ENCODE measurements around the gene GOLGA8J. TPM values are rescaled to one million over a fixed set of nuclear protein-coding genes. Genes with fewer than 3 reads are reported as not detected.
"Not testable (repeated sequence)": the region's sequence is repeated elsewhere in the genome, so short reads cannot be mapped to it uniquely, and the experiment has no call there.

GOLGA8J gene
- polyA plus RNA-seq, 3 donors, result 0.08 TPM; not detected in 2

GRCh38 chr15:30044377-30044776 lies 38.4 kb upstream of the GOLGA8J start:
- Mint-ChIP-seq H3K27ac (no peak overlapping the region), H3K36me3 (no peaks in the 10 kb centered on the region), H3K4me1 (no peaks in the 10 kb centered on the region), H3K4me3 (peak overlapping the region in 1 of 2 donors; percentile 59), H3K9me3 (peaks cover 0 to 3% (median 2%) of the 10 kb centered on the region in 7 donors), H3K27me3 (ENCODE audit: low read depth in 3 of 3) (peaks cover 2 to 28% (median 15%) of the 10 kb centered on the region in 3 donors)
- DNase-seq, result no peak
- Histone ChIP-seq H3K9me3 (replicated peaks in 1 of 2; ENCODE audit: control insufficient read depth in 1 of 2, insufficient read depth in 1 of 2, low read length in 2 of 2) (no peaks in the 10 kb centered on the region), H3K79me2 (ENCODE audit: insufficient read depth, low read length) (no peaks in the 10 kb centered on the region), H3K9ac (ENCODE audit: insufficient read depth, low read length, poor library complexity, severe bottlenecking) (no peak overlapping the region), H3K4me2 (replicated peaks; ENCODE audit: extremely low read depth, low read length, poor library complexity, severe bottlenecking) (no peak overlapping the region), H3K4me3 (replicated peaks in 1 of 3; ENCODE audit: low read depth in 2 of 3, low read length in 3 of 3) (no peak overlapping the region), H4K20me1 (ENCODE audit: insufficient read depth, low read length) (no peaks in the 10 kb centered on the region), H3K27ac (ENCODE audit: low read depth in 1 of 2, low read length in 2 of 2) (no peak overlapping the region), H3K36me3 (replicated peaks in 1 of 2; ENCODE audit: control insufficient read depth in 1 of 2, insufficient read depth in 2 of 2, low read length in 2 of 2) (no peaks in the 10 kb centered on the region), H3K27me3 (ENCODE audit: control insufficient read depth in 2 of 2, insufficient read depth in 2 of 2, low read length in 2 of 2) (no peaks in the 10 kb centered on the region), H3K4me1 (ENCODE audit: control insufficient read depth in 1 of 2, insufficient read depth in 2 of 2, low read length in 2 of 2) (no peaks in the 10 kb centered on the region), H2AFZ (ENCODE audit: insufficient read depth, low read depth, low read length, poor library complexity, severe bottlenecking) (no peak overlapping the region)
- intact Hi-C loops (cut with micrococcal nuclease), result no loop called here
- WGBS (ENCODE audit: insufficient coverage), result 92% methylated on average over 42 of the region's 42 CpGs
- TF ChIP-seq CTCF (IDR thresholded peaks at IDR 0.05), result no peak

DNA sequence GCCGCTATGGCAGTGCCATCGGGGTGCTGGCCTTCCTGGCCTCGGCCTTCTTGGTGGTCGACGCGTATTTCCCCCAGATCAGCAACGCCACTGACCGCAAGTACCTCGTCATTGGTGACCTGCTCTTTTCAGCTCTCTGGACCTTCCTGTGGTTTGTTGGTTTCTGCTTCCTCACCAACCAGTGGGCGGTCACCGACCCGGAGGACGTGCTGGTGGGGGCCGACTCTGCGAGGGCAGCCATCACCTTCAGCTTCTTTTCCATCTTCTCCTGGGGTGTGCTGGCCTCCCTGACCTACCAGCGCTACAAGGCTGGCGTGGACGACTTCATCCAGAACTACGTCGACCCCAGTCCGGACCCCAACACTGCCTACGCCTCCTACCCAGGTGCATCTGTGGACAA lies 37.9 kb upstream of the GOLGA8J start:
- H3K27ac ChIP-seq (ENCODE audit: low read depth in 1 of 2, low read length in 2 of 2); H3K36me3 Mint-ChIP-seq; H3K79me2 ChIP-seq (ENCODE audit: insufficient read depth, low read length); DNase-seq; H3K9me3 ChIP-seq (replicated peaks in 1 of 2; ENCODE audit: control insufficient read depth in 1 of 2, insufficient read depth in 1 of 2, low read length in 2 of 2); H3K4me1 Mint-ChIP-seq; H3K27ac Mint-ChIP-seq; H3K4me1 ChIP-seq (ENCODE audit: control insufficient read depth in 1 of 2, insufficient read depth in 2 of 2, low read length in 2 of 2); H4K20me1 ChIP-seq (ENCODE audit: insufficient read depth, low read length); H3K4me3 ChIP-seq (replicated peaks in 1 of 3; ENCODE audit: low read depth in 2 of 3, low read length in 3 of 3); H3K4me2 ChIP-seq (replicated peaks; ENCODE audit: extremely low read depth, low read length, poor library complexity, severe bottlenecking); H3K27me3 ChIP-seq (ENCODE audit: control insufficient read depth in 2 of 2, insufficient read depth in 2 of 2, low read length in 2 of 2); H3K36me3 ChIP-seq (replicated peaks in 1 of 2; ENCODE audit: control insufficient read depth in 1 of 2, insufficient read depth in 2 of 2, low read length in 2 of 2); H3K9me3 Mint-ChIP-seq; H2AFZ ChIP-seq (ENCODE audit: insufficient read depth, low read depth, low read length, poor library complexity, severe bottlenecking); H3K9ac ChIP-seq (ENCODE audit: insufficient read depth, low read length, poor library complexity, severe bottlenecking); intact Hi-C loops (cut with micrococcal nuclease): not testable (repeated sequence)
- Mint-ChIP-seq H3K4me3 (peak overlapping the region in 1 of 2 donors; percentile 59), H3K27me3 (ENCODE audit: low read depth in 3 of 3) (peaks cover 0 to 28% (median 14%) of the 10 kb centered on the region in 3 donors)
- WGBS (ENCODE audit: insufficient coverage), result 93% methylated on average over 21 of the region's 22 CpGs

GRCh38 chr15:30045248-30046041 lies 37.3 kb upstream of the GOLGA8J start:
- H3K27me3 Mint-ChIP-seq (ENCODE audit: low read depth in 3 of 3), result peaks cover 0 to 28% (median 14%) of the 10 kb centered on the region in 3 donors
- H3K27me3 ChIP-seq (ENCODE audit: control insufficient read depth in 2 of 2, insufficient read depth in 2 of 2, low read length in 2 of 2); H3K79me2 ChIP-seq (ENCODE audit: insufficient read depth, low read length); H3K4me3 Mint-ChIP-seq; H3K9me3 ChIP-seq (replicated peaks in 1 of 2; ENCODE audit: control insufficient read depth in 1 of 2, insufficient read depth in 1 of 2, low read length in 2 of 2); H4K20me1 ChIP-seq (ENCODE audit: insufficient read depth, low read length); H3K27ac Mint-ChIP-seq; intact Hi-C loops (cut with micrococcal nuclease); H3K4me1 ChIP-seq (ENCODE audit: control insufficient read depth in 1 of 2, insufficient read depth in 2 of 2, low read length in 2 of 2); DNase-seq; H3K27ac ChIP-seq (ENCODE audit: low read depth in 1 of 2, low read length in 2 of 2); H3K9me3 Mint-ChIP-seq; H3K4me2 ChIP-seq (replicated peaks; ENCODE audit: extremely low read depth, low read length, poor library complexity, severe bottlenecking); H3K4me1 Mint-ChIP-seq; H3K36me3 ChIP-seq (replicated peaks in 1 of 2; ENCODE audit: control insufficient read depth in 1 of 2, insufficient read depth in 2 of 2, low read length in 2 of 2); H3K36me3 Mint-ChIP-seq; H2AFZ ChIP-seq (ENCODE audit: insufficient read depth, low read depth, low read length, poor library complexity, severe bottlenecking); H3K9ac ChIP-seq (ENCODE audit: insufficient read depth, low read length, poor library complexity, severe bottlenecking); H3K4me3 ChIP-seq (replicated peaks in 1 of 3; ENCODE audit: low read depth in 2 of 3, low read length in 3 of 3): not testable (repeated sequence)
- 93% methylated on average over 14 of the region's 26 CpGs for WGBS (ENCODE audit: insufficient coverage)

All from CD14-positive monocyte (primary cell).